ENCODE data around the gene LGI4. TPM values are rescaled to one million over a fixed set of nuclear protein-coding genes. Genes with fewer than 3 reads are reported as not detected.

LGI4 gene
- total RNA-seq, 1 donor from 2014 or later = 0.16 TPM

- H3K9me3 Mint-ChIP-seq = no peaks in the 10 kb centered on the region
- no peak overlapping the region for H3K27ac Mint-ChIP-seq
- no peaks in the 10 kb centered on the region for H3K27me3 Mint-ChIP-seq
- no peak overlapping the region for H3K4me3 Mint-ChIP-seq
- no peaks in the 10 kb centered on the region for H3K36me3 Mint-ChIP-seq (ENCODE audit: low read depth)
- DNase-seq = no peak
- H3K4me1 Mint-ChIP-seq = peaks cover 1% of the 10 kb centered on the region
- intact Hi-C loops (cut with micrococcal nuclease) = no loop called here
Measured at GRCh38 chr19:35077411-35078223, 57.2 kb downstream of the LGI4 start.

GRCh38 chr19:35076657-35077056 lies 58.2 kb downstream of the LGI4 start:
- no peaks in the 10 kb centered on the region for H3K27me3 Mint-ChIP-seq
- peaks cover 1% of the 10 kb centered on the region for H3K4me1 Mint-ChIP-seq
- H3K9me3 Mint-ChIP-seq = no peaks in the 10 kb centered on the region
- intact Hi-C loops (cut with micrococcal nuclease) = no loop called here
- H3K36me3 Mint-ChIP-seq (ENCODE audit: low read depth) = no peaks in the 10 kb centered on the region
- H3K27ac Mint-ChIP-seq = no peak overlapping the region
- DNase-seq = no peak
- no peak overlapping the region for H3K4me3 Mint-ChIP-seq

GRCh38 chr19:35076026-35076370 lies 58.9 kb downstream of the LGI4 start:
- Mint-ChIP-seq H3K4me3 (no peak overlapping the region), H3K36me3 (ENCODE audit: low read depth) (no peaks in the 10 kb centered on the region), H3K27ac (no peak overlapping the region), H3K4me1 (peaks cover 1% of the 10 kb centered on the region), H3K9me3 (no peaks in the 10 kb centered on the region), H3K27me3 (no peaks in the 10 kb centered on the region)
- intact Hi-C loops (cut with micrococcal nuclease) = no loop called here
- DNase-seq = no peak

GRCh38 chr19:35075202-35076025 lies 59.4 kb downstream of the LGI4 start:
- no peak for DNase-seq
- intact Hi-C loops (cut with micrococcal nuclease) = no loop called here
- Mint-ChIP-seq H3K9me3 (no peaks in the 10 kb centered on the region), H3K36me3 (ENCODE audit: low read depth) (no peaks in the 10 kb centered on the region), H3K4me1 (peaks cover 1% of the 10 kb centered on the region), H3K27ac (no peak overlapping the region), H3K4me3 (no peak overlapping the region), H3K27me3 (no peaks in the 10 kb centered on the region)

Other genes with a start within 250 kb of the LGI4 start
- gene ZNF30, start 208.2 kb downstream of the LGI4 start, total RNA-seq = 3.6 and 4.4 TPM in 2 replicates
- 5.0 and 5.8 TPM in 2 replicates for gene ZNF792, start 170.8 kb downstream of the LGI4 start, total RNA-seq
- 160 and 176 TPM in 2 replicates for gene GRAMD1A, start 134.7 kb downstream of the LGI4 start, total RNA-seq
- 0.78 and 0.96 TPM in 2 replicates for gene SCN1B, start 104.6 kb downstream of the LGI4 start, total RNA-seq
- 0.09 TPM in 1 of 2 replicates, not detected in the other for gene HPN, start 93.3 kb downstream of the LGI4 start, total RNA-seq
- gene FXYD3, start 19.2 kb downstream of the LGI4 start, total RNA-seq = not detected in 2 replicates
- gene FXYD1, start 3.8 kb upstream of the LGI4 start, total RNA-seq = 0.79 TPM in 1 of 2 replicates, not detected in the other
- 0.23 TPM in 1 of 2 replicates, not detected in the other for gene FXYD7, start 8.2 kb upstream of the LGI4 start, total RNA-seq
- 273 and 286 TPM in 2 replicates for gene FXYD5, start 19.7 kb upstream of the LGI4 start, total RNA-seq
- gene FAM187B, start 93.7 kb upstream of the LGI4 start, total RNA-seq = not detected in 2 replicates
- gene LSR, start 113.9 kb upstream of the LGI4 start, total RNA-seq = 2.2 and 2.8 TPM in 2 replicates
- gene USF2, start 133.9 kb upstream of the LGI4 start, total RNA-seq = 147 TPM in 2 replicates
- 0.40 TPM in 2 replicates for gene HAMP, start 147.5 kb upstream of the LGI4 start, total RNA-seq
- 0.17 TPM in 1 of 2 replicates, not detected in the other for gene MAG, start 157.1 kb upstream of the LGI4 start, total RNA-seq
- 3.4 and 4.1 TPM in 2 replicates for gene CD22, start 194.1 kb upstream of the LGI4 start, total RNA-seq
- gene FFAR1, start 212.8 kb upstream of the LGI4 start, total RNA-seq = 0.12 and 0.14 TPM in 2 replicates
- gene FFAR3, start 223.4 kb upstream of the LGI4 start, total RNA-seq = 0.21 and 0.69 TPM in 2 replicates
- gene GPR42, start 236.0 kb upstream of the LGI4 start, total RNA-seq = 0.21 TPM in 1 of 2 replicates, not detected in the other

Measured in activated CD4-positive, alpha-beta T cell treated with anti-CD3 and anti-CD28 coated beads, Interleukin-2, amount 10 ng/mL, durations not matched to agents 24 days and 14 days (primary cell).